Measurements from ENCODE around the gene PHACTR3. TPM values are rescaled to one million over a fixed set of nuclear protein-coding genes. Genes with fewer than 3 reads are reported as not detected.

PHACTR3 gene
- total RNA-seq, 2 donors from 2014 or later, result 0.13 TPM; not detected in 1

DNA sequence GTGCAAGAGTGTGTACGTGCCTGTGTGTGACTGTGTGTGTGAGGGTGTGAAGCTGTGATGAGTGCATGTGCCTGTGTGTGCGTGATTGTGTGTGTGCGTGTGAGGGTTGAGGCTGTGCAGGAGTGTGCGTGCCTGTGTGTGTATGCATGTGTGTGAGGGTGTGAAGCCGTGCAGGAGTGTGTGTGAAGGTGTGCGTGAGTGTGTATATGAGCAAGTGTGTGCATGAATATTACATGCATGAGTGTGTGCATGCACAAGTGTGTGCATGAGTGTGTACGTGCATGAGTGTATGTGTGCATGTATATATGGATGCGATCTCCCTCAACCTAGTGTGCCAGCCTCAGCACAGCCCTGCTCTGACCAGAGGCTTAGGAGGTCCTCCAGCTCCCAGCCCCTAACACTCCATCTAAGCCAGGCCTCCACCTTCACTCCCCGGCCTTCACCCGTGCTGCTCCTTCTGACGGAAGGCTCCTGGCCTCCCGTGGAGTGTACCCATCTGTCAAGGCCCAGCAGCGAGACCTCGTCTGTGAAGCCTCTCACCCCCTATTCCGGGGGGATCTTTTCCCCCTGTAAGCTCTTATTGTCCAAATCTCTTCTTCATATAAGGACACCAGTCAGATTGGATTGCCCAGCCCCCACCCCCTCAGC, 19.9 kb upstream of the PHACTR3 start:
- Histone ChIP-seq H3K27ac (ENCODE audit: low read depth, low read length) (no peak overlapping the region), H3K36me3 (ENCODE audit: control insufficient read depth, insufficient read depth, low read length) (no peaks in the 10 kb centered on the region), H3K27me3 (ENCODE audit: control insufficient read depth, insufficient read depth, low read length, poor library complexity, severe bottlenecking) (peaks cover 22% of the 10 kb centered on the region), H3K9me3 (ENCODE audit: control insufficient read depth, low read length) (no peaks in the 10 kb centered on the region), H3K4me1 (ENCODE audit: control insufficient read depth, insufficient read depth, low read length) (no peaks in the 10 kb centered on the region), H3K9ac (ENCODE audit: extremely low read depth, low read length, poor library complexity, severe bottlenecking) (no peak overlapping the region), H3K4me3 (ENCODE audit: low read length) (no peak overlapping the region)
- no peak overlapping the region for H3K4me3 Mint-ChIP-seq
- peaks cover 2% of the 10 kb centered on the region for H3K4me1 Mint-ChIP-seq
- H3K27me3 Mint-ChIP-seq (ENCODE audit: insufficient read depth), result peaks cover 63% of the 10 kb centered on the region
- no peaks in the 10 kb centered on the region for H3K36me3 Mint-ChIP-seq (ENCODE audit: low read depth)
- H3K9me3 Mint-ChIP-seq, result no peaks in the 10 kb centered on the region
- 88 to 89% methylated on average over 13 to 15 of the region's 15 CpGs for WGBS, 2 experiments (ENCODE audit: insufficient coverage in 1 of 2, insufficient read length in 1 of 2)
- H3K27ac Mint-ChIP-seq, result no peak overlapping the region
- no peak for DNase-seq
- TF ChIP-seq CTCF (conservative IDR thresholded peaks at IDR 0.05), result no peak

DNA sequence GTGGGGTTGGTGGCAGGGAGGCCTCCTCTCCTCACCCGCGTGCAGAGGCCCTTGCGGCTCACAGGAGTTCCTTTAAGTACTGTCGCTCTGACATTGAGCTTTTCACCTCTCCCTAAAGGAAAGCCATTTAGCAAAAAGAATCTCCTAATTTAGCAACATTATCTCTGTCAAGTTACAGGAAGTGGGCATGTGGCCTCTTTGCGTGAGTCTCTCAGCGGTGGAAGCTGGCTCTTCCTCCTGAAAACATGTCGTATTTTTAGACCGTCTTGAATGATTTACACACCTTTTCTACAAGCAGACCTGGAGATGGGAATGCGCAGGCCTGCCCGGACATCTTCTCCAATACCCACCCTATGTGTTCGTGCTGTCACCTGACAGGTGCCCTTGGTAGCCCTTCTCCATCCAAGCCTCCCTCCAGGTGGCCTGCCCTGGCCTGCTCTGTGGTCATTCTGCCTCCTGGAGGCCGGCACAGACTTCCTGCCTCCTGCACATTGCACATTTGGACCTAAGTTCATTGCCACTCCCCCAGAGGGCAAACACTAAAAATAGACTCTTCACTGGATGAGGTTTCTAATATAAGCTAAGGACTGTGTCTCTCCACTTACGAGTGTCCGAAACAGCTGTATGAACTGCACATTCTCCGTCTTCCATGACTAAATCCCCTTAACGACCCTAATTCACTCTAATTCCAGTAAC, 18.5 kb upstream of the PHACTR3 start:
- no peak overlapping the region for H3K4me3 Mint-ChIP-seq
- no peaks in the 10 kb centered on the region for H3K36me3 Mint-ChIP-seq (ENCODE audit: low read depth)
- H3K4me1 Mint-ChIP-seq, result peaks cover 2% of the 10 kb centered on the region
- H3K9ac ChIP-seq (ENCODE audit: extremely low read depth, low read length, poor library complexity, severe bottlenecking), result no peak overlapping the region
- no peak overlapping the region for H3K27ac Mint-ChIP-seq
- no peaks in the 10 kb centered on the region for H3K36me3 ChIP-seq (ENCODE audit: control insufficient read depth, insufficient read depth, low read length)
- H3K9me3 Mint-ChIP-seq, result no peaks in the 10 kb centered on the region
- H3K4me1 ChIP-seq (ENCODE audit: control insufficient read depth, insufficient read depth, low read length), result no peaks in the 10 kb centered on the region
- no peaks in the 10 kb centered on the region for H3K9me3 ChIP-seq (ENCODE audit: control insufficient read depth, low read length)
- DNase-seq, result no peak
- no peak overlapping the region for H3K4me3 ChIP-seq (ENCODE audit: low read length)
- H3K27ac ChIP-seq (ENCODE audit: low read depth, low read length), result no peak overlapping the region
- WGBS, 2 experiments (ENCODE audit: insufficient coverage in 1 of 2, insufficient read length in 1 of 2), result 87 to 92% methylated on average over 11 to 16 of the region's 16 CpGs
- H3K27me3 Mint-ChIP-seq (ENCODE audit: insufficient read depth), result peaks cover 61% of the 10 kb centered on the region
- peaks cover 7% of the 10 kb centered on the region for H3K27me3 ChIP-seq (ENCODE audit: control insufficient read depth, insufficient read depth, low read length, poor library complexity, severe bottlenecking)
- TF ChIP-seq CTCF (conservative IDR thresholded peaks at IDR 0.05), result no peak

DNA sequence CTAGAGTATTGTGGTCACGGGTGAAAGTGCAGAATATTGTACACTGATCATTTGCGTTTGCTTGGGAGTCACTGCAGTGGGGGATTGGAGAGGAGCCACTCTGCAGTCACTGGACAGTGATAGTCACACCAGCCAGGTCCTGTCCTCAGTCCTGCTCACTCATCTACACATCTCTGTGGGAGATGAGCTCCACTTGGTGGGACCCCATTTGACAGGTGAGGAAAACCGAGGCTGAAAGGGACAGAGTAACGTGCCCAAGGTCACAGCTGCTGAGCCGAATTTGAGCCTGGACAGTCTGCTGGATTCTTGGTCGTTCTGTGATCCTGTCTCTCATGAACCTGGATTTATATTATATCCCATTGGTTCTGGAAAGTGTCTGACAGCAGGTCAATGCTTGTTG, 17.7 kb upstream of the PHACTR3 start:
- Histone ChIP-seq H3K4me1 (ENCODE audit: control insufficient read depth, insufficient read depth, low read length) (no peaks in the 10 kb centered on the region), H3K36me3 (ENCODE audit: control insufficient read depth, insufficient read depth, low read length) (no peaks in the 10 kb centered on the region), H3K27ac (ENCODE audit: low read depth, low read length) (no peak overlapping the region), H3K9ac (ENCODE audit: extremely low read depth, low read length, poor library complexity, severe bottlenecking) (no peak overlapping the region), H3K27me3 (ENCODE audit: control insufficient read depth, insufficient read depth, low read length, poor library complexity, severe bottlenecking) (no peaks in the 10 kb centered on the region), H3K9me3 (ENCODE audit: control insufficient read depth, low read length) (no peaks in the 10 kb centered on the region), H3K4me3 (ENCODE audit: low read length) (no peak overlapping the region)
- H3K27ac Mint-ChIP-seq, result no peak overlapping the region
- DNase-seq, result no peak
- TF ChIP-seq CTCF (conservative IDR thresholded peaks at IDR 0.05), result no peak
- peaks cover 61% of the 10 kb centered on the region for H3K27me3 Mint-ChIP-seq (ENCODE audit: insufficient read depth)
- no peak overlapping the region for H3K4me3 Mint-ChIP-seq
- H3K9me3 Mint-ChIP-seq, result no peaks in the 10 kb centered on the region
- H3K36me3 Mint-ChIP-seq (ENCODE audit: low read depth), result no peaks in the 10 kb centered on the region
- peaks cover 2% of the 10 kb centered on the region for H3K4me1 Mint-ChIP-seq
- WGBS, 2 experiments (ENCODE audit: insufficient coverage in 1 of 2, insufficient read length in 1 of 2), result 74 to 79% methylated on average over 4 to 6 of the region's 6 CpGs
